GM23338 (cell line): ENCODE measurements around the gene SYP.

Experiments
- CREB1 ChIP-seq: fragments of 250-450 bp; sonication (Bioruptor Pico); IDR thresholded peaks from 2 replicates; pipeline ENCODE4 v1.5.0; 2020; ENCODE audit warnings: low read depth, mild to moderate bottlenecking, moderate library complexity
- EZH2 ChIP-seq: fragments of 200-600 bp; sonication (generic); IDR thresholded peaks from one replicate; pipeline ENCODE4 v1.8.0; 2017; ENCODE audit warnings: antibody characterized with exemption, mild to moderate bottlenecking, low read depth; ENCODE audit not compliant: unreplicated experiment
- EZH2phosphoT487 ChIP-seq: fragments of 200-600 bp; sonication (generic); IDR thresholded peaks from one replicate; pipeline ENCODE4 v1.8.1; 2018; ENCODE audit warnings: antibody characterized with exemption; ENCODE audit not compliant: unreplicated experiment
- JUNB ChIP-seq: IDR thresholded peaks from one replicate; pipeline ENCODE4 v1.6.1; 2016; ENCODE audit warnings: antibody characterized with exemption; ENCODE audit not compliant: unreplicated experiment
- POLR2AphosphoS5 ChIP-seq: IDR thresholded peaks from 2 replicates; pipeline ENCODE4 v1.6.1; 2016; ENCODE audit warnings: antibody characterized with exemption, low read depth
- ZNF114 ChIP-seq: fragments of 250-450 bp; sonication (Bioruptor Pico); IDR thresholded peaks from 2 replicates; pipeline ENCODE4 v1.5.0; 2020; ENCODE audit warnings: mild to moderate bottlenecking, moderate library complexity
- TF ChIP-seq, protein P1 (sequence below), 2 experiments: fragments of 200-600 bp in 1 of 2; sonication (generic) in 1 of 2; conservative IDR thresholded peaks; 2 replicates each; pipeline versions ENCODE4 v1.5.1 to v1.6.1; 2016 to 2017; ENCODE audit warnings: antibody characterized with exemption in 2 of 2, low read depth in 2 of 2, mild to moderate bottlenecking in 2 of 2, moderate library complexity in 1 of 2
- TF ChIP-seq, protein P2 (sequence below): IDR thresholded peaks from one replicate; pipeline ENCODE4 v1.6.1; 2018; ENCODE audit warnings: antibody characterized with exemption; ENCODE audit not compliant: unreplicated experiment

DNA sequence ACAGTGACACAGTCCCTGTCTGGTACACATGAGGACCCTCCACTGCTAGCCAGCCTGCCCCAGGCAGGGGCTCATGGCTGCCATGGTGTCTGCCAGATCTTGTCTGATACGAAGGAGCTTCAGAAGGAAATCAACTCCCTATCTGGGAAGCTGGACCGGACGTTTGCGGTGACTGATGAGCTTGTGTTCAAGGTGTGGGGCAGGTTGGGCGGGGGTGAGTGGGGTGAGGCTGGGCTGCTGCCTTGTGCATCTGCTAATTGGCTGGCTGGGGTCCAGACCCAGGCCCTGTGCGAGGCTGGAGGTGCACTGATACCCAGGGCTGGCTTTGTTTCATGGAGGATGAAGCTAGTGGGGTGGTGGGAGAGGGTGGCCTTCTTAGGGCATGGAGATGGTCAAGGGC is 49.1 kb upstream of the SYP start:
- TF ChIP-seq, protein P1, sequence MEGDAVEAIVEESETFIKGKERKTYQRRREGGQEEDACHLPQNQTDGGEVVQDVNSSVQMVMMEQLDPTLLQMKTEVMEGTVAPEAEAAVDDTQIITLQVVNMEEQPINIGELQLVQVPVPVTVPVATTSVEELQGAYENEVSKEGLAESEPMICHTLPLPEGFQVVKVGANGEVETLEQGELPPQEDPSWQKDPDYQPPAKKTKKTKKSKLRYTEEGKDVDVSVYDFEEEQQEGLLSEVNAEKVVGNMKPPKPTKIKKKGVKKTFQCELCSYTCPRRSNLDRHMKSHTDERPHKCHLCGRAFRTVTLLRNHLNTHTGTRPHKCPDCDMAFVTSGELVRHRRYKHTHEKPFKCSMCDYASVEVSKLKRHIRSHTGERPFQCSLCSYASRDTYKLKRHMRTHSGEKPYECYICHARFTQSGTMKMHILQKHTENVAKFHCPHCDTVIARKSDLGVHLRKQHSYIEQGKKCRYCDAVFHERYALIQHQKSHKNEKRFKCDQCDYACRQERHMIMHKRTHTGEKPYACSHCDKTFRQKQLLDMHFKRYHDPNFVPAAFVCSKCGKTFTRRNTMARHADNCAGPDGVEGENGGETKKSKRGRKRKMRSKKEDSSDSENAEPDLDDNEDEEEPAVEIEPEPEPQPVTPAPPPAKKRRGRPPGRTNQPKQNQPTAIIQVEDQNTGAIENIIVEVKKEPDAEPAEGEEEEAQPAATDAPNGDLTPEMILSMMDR (conservative IDR thresholded peaks at IDR 0.05; ENCODE audit: low read depth in 2 of 2): no peak
- TF ChIP-seq, protein P2, sequence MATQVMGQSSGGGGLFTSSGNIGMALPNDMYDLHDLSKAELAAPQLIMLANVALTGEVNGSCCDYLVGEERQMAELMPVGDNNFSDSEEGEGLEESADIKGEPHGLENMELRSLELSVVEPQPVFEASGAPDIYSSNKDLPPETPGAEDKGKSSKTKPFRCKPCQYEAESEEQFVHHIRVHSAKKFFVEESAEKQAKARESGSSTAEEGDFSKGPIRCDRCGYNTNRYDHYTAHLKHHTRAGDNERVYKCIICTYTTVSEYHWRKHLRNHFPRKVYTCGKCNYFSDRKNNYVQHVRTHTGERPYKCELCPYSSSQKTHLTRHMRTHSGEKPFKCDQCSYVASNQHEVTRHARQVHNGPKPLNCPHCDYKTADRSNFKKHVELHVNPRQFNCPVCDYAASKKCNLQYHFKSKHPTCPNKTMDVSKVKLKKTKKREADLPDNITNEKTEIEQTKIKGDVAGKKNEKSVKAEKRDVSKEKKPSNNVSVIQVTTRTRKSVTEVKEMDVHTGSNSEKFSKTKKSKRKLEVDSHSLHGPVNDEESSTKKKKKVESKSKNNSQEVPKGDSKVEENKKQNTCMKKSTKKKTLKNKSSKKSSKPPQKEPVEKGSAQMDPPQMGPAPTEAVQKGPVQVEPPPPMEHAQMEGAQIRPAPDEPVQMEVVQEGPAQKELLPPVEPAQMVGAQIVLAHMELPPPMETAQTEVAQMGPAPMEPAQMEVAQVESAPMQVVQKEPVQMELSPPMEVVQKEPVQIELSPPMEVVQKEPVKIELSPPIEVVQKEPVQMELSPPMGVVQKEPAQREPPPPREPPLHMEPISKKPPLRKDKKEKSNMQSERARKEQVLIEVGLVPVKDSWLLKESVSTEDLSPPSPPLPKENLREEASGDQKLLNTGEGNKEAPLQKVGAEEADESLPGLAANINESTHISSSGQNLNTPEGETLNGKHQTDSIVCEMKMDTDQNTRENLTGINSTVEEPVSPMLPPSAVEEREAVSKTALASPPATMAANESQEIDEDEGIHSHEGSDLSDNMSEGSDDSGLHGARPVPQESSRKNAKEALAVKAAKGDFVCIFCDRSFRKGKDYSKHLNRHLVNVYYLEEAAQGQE: no peak
- TF ChIP-seq EZH2 (no peak), EZH2phosphoT487 (no peak), CREB1 (CRISPR knock-in tag) (no peak), ZNF114 (CRISPR knock-in tag) (no peak), JUNB (no peak), POLR2AphosphoS5 (no peak)
